Erythroblast (primary cell): Measurements from ENCODE around the gene WIPF2.

Experiments used
- GATA1 ChIP-seq: IDR thresholded peaks from 2 replicates; pipeline ENCODE4 v1.6.1; 2011; ENCODE audit warnings: low read depth, mild to moderate bottlenecking, control low read depth, low read length, moderate library complexity
- POLR2A ChIP-seq: IDR thresholded peaks from 2 replicates; pipeline ENCODE4 v1.6.1; 2011; ENCODE audit warnings: mild to moderate bottlenecking, low read length

DNA sequence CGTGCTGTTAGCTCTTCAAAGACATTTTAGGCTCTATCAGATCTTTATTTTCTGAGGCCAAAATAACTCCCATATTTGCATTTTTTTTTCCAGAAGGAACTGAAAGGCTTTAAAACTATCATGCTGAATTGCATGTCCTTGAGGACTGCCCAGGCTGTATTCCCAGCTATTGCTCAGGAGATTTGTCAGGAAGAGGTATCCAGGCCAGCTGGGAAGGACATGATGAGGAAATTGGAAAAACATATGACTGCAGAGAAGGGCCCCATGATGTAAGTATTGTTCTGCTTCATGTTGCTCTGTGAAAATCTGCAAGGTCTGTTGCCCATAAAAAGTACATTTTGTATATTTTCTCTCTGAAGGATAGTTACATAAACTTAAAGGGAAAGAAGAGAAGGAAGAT, 74.3 kb downstream of the WIPF2 start:
- no peak for TF ChIP-seq POLR2A
- TF ChIP-seq GATA1, result no peak
